SK-N-SH (cell line): ENCODE measurements around the gene FOXK2.
"Not testable (repeated sequence)": the region's sequence is repeated elsewhere in the genome, so short reads cannot be mapped to it uniquely, and the experiment has no call there.

ENCODE experiments used
- FOSL2 ChIP-seq: IDR thresholded peaks from 2 replicates; pipeline ENCODE4 v1.4.0; 2012; ENCODE audit warnings: low read depth, mild to moderate bottlenecking, moderate library complexity, borderline replicate concordance
- POLR2AphosphoS5 ChIP-seq: IDR thresholded peaks from 2 replicates; pipeline ENCODE4 v1.6.1; 2012; ENCODE audit warnings: low read depth, low read length
- REST ChIP-seq: IDR thresholded peaks from 2 replicates; pipeline ENCODE4 v1.6.1; 2012; ENCODE audit warnings: mild to moderate bottlenecking, low read depth, low read length, moderate library complexity
- RXRA ChIP-seq: IDR thresholded peaks from 2 replicates; pipeline ENCODE4 v1.4.0; 2012; ENCODE audit warnings: low read depth, mild to moderate bottlenecking, borderline replicate concordance
- TEAD4 ChIP-seq: IDR thresholded peaks from 2 replicates; pipeline ENCODE4 v1.4.0; 2012; ENCODE audit warnings: mild to moderate bottlenecking, borderline replicate concordance; ENCODE audit not compliant: insufficient read depth

GRCh38 chr17:82513864-82514263 lies 5.7 kb upstream of the FOXK2 start:
- TF ChIP-seq TEAD4, FOSL2, POLR2AphosphoS5, RXRA, REST: not testable (repeated sequence)
